HUES48 (cell line): Measurements from ENCODE around the gene SP7.

ENCODE experiments used
- H3K27ac ChIP-seq: one replicate; pipeline ENCODE4 v1.7.0; 2013; ENCODE audit warnings: low read depth, low read length, inconsistent platforms
- H3K27me3 ChIP-seq: 2 replicates; pipeline ENCODE4 v1.6.1; 2013; ENCODE audit warnings: mild to moderate bottlenecking, low read length; ENCODE audit not compliant: control insufficient read depth, insufficient read depth
- H3K36me3 ChIP-seq: 2 replicates; pipeline ENCODE4 v1.6.1; 2013; ENCODE audit warnings: low read length; ENCODE audit not compliant: control insufficient read depth, insufficient read depth
- H3K4me1 ChIP-seq: 2 replicates; pipeline ENCODE4 v1.6.1; 2013; ENCODE audit warnings: mild to moderate bottlenecking, low read length; ENCODE audit not compliant: control insufficient read depth, insufficient read depth
- H3K4me3 ChIP-seq: 2 replicates; pipeline ENCODE4 v1.5.1; 2013; ENCODE audit warnings: mild to moderate bottlenecking, low read depth, low read length
- H3K9ac ChIP-seq: 2 replicates; pipeline ENCODE4 v1.6.1; 2013; ENCODE audit warnings: mild to moderate bottlenecking, low read depth, low read length, moderate library complexity
- H3K9me3 ChIP-seq: 2 replicates; pipeline ENCODE4 v1.6.1; 2013; ENCODE audit warnings: low read length; ENCODE audit not compliant: control insufficient read depth, insufficient read depth

SP7 gene

DNA sequence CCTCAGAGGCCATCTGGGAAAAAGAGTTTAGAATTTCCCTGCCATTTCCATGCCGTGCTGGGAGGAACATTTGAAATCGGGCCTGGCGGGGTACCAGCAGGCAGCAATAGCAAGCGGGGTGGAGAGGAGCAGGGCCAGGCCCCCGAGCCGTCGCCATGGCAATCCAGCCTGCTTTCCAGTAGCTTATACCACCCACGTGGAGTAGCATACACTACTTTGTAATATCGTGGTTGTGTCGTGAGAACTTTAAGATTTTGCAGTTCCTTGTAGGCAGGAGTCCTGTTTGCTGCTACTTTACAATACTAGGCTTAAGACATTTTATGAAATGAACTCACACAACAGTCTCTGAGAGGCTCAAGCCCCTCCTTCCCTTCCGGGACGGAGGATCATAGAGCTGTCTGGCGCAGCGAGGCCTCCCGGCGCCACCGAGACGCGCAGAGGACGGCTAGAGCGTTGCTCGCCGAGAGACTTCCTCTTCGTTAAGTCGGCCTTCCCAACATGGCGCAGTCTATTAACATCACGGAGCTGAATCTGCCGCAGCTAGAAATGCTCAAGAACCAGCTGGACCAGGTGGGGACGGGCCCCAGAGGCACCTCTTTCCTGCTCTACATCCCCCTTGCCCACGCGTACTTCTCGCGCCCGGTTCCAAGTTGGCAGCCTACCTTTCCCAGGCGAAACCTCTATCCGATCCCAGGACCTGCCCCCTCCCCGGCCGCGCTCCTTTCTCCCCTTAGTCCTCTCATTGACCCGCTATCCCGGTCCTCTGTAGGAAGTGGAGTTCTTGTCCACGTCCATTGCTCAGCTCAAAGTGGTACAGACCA is 40.9 kb downstream of the SP7 start, which contains the start of gene PFDN5:
Gene PFDN5, plus strand, starts transcription at position 473 of the 821 bp plus-strand sequence. Its CDS starts 26 bp downstream, at position 499.
- Histone ChIP-seq H3K36me3 (peaks cover 54% of the 10 kb centered on the region), H3K4me3 (peak within 1 kb of the TSS; percentile 98), H3K9me3 (no peaks in the 10 kb centered on the region), H3K27me3 (no peaks in the 10 kb centered on the region), H3K27ac (peak within 1 kb of the TSS; percentile 81), H3K4me1 (peaks cover 8% of the 10 kb centered on the region), H3K9ac (peak within 1 kb of the TSS; percentile 81)

DNA sequence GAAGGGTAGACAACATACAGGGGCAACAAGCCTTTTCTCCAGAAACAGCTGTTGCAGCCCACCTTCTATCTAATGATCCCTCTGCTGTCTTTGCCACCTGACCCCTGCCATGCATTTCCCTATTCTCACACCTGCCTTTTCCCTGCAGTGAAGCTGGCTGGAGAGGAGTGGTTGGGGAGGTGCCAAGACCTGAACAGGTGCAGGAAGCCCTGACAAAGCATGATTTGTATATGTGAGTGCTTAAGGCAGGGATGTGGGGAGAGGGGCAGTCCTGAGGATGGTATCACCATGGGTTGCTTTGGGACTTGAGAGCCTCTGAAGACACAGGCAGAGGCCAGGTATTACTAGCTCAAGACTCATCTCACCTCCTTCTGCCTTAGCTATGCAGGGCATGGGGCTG is 43.7 kb downstream of the SP7 start:
- H3K4me3 ChIP-seq = no peak overlapping the region
- no peak overlapping the region for H3K27ac ChIP-seq
- 0 out of 2 replicates have a peak, but pooled peaks cover 2% of the 10 kb centered on the region for H3K4me1 ChIP-seq
- no peak overlapping the region for H3K9ac ChIP-seq
- H3K36me3 ChIP-seq = peaks cover 66% of the 10 kb centered on the region
- H3K9me3 ChIP-seq = no peaks in the 10 kb centered on the region
- no peaks in the 10 kb centered on the region for H3K27me3 ChIP-seq

DNA sequence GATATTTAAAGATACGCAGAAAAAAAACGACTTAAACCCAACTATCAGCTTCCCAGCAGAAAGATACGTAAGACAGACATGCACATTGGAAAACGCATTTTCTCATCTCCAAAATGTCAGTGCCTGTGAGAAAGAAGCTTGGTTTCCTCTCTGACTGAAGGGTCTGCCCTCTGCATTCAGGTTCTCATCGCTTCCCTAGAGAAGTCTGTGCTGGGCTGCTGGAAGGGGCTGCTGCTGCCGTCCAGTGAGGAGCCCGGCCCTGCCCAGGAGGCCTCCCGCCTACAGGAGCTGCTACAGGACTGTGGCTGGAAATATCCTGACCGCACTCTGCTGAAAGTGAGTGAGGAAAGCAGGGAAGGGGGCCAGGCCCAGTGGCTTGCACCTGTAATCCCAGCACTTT is 45.5 kb downstream of the SP7 start:
- Histone ChIP-seq H3K4me3 (no peak overlapping the region), H3K9me3 (no peaks in the 10 kb centered on the region), H3K36me3 (peaks cover 72% of the 10 kb centered on the region), H3K27me3 (no peaks in the 10 kb centered on the region), H3K9ac (no peak overlapping the region), H3K4me1 (0 out of 2 replicates have a peak, but pooled peaks cover 2% of the 10 kb centered on the region), H3K27ac (no peak overlapping the region)

DNA sequence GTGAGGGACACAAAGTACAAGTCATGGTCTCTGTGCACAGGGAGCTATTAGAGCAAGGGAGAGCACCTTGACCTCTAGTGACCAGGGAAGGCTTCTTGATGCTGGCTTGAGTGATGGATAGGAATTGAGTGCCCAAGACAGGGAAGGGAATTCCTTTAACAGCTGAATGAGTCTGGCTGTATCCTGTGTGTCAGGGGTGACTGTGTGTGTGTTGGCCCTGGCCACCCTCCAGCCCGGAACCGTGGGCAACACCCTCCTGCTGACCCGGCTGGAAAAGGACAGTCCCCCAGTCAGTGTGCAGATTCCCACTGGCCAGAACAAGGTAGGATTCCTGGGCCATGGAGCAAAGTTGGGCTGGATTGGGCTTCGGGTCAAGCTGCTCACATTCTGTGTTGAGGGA is 46.3 kb downstream of the SP7 start:
- H3K9ac ChIP-seq = no peak overlapping the region
- no peaks in the 10 kb centered on the region for H3K27me3 ChIP-seq
- no peak overlapping the region for H3K27ac ChIP-seq
- H3K36me3 ChIP-seq = peaks cover 77% of the 10 kb centered on the region
- no peak overlapping the region for H3K4me3 ChIP-seq
- no peaks in the 10 kb centered on the region for H3K4me1 ChIP-seq
- H3K9me3 ChIP-seq = no peaks in the 10 kb centered on the region

DNA sequence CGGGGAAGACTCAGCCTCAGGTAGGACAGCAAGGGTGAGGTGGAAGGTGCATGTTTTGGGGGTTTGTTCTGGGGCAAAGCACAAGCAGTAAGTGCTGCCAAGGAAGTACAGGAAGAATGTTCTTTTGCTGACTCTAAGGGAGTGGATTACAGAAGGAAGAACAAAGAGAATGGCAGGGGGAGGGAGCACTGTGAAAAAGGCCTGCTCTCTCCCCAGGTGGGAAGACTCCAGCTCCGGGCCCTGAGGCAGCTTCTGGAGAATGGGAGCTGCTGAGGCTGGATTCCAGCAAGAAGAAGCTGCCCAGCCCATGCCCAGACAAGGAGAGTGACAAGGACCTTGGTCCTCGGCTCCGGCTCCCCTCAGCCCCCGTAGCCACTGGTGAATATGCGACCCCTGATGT is 47.8 kb downstream of the SP7 start:
- H3K9ac ChIP-seq = no peak overlapping the region

DNA sequence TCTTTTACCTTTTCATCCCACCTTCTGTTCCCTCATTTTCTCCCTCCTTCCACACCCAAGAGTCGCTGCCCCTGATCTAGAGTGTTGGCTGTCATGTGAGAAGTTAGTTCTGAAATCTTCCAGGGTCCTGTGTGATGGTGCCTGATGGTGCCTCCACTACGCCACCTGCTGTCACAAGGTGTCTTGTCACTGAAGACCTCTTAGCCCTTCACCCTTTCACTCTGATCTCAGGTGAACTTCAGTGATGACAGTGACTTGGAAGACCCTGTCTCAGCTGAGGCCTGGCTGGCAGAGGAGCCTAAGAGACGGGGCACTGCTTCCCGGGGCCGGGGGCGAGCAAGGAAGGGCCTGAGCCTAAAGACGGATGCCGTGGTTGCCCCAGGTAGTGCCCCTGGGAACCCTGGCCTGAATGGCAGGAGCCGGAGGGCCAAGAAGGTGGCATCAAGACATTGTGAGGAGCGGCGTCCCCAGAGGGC is 48.4 kb downstream of the SP7 start:
- Histone ChIP-seq H3K9me3 (no peaks in the 10 kb centered on the region), H3K27me3 (no peaks in the 10 kb centered on the region), H3K36me3 (peaks cover 85% of the 10 kb centered on the region), H3K9ac (no peak overlapping the region), H3K27ac (no peak overlapping the region), H3K4me3 (no peak overlapping the region), H3K4me1 (no peaks in the 10 kb centered on the region)

More for the DNA sequence above, 47.8 kb downstream of the SP7 start:
- Histone ChIP-seq H3K4me3 (no peak overlapping the region), H3K9me3 (no peaks in the 10 kb centered on the region), H3K27ac (no peak overlapping the region), H3K27me3 (no peaks in the 10 kb centered on the region), H3K4me1 (no peaks in the 10 kb centered on the region), H3K36me3 (peaks cover 85% of the 10 kb centered on the region)

DNA sequence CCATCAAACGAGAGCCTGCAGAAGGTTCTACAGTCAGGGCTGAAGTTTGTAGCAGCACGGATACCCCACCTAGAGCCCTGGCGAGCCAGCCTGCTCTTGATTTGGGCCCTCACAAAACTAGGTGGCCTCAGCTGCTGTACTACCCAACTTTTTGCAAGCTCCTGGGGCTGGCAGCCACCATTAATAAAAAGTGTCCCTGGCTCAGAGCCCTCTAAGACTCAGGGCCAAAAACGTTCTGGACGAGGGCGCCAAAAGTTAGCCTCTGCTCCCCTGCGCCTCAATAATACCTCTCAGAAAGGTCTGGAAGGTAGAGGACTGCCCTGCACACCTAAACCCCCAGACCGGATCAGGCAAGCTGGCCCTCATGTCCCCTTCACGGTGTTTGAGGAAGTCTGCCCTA is 49.7 kb downstream of the SP7 start:
- no peak overlapping the region for H3K4me3 ChIP-seq
- no peaks in the 10 kb centered on the region for H3K9me3 ChIP-seq
- H3K9ac ChIP-seq = no peak overlapping the region
- no peaks in the 10 kb centered on the region for H3K4me1 ChIP-seq
- no peaks in the 10 kb centered on the region for H3K27me3 ChIP-seq
- no peak overlapping the region for H3K27ac ChIP-seq
- peaks cover 84% of the 10 kb centered on the region for H3K36me3 ChIP-seq

DNA sequence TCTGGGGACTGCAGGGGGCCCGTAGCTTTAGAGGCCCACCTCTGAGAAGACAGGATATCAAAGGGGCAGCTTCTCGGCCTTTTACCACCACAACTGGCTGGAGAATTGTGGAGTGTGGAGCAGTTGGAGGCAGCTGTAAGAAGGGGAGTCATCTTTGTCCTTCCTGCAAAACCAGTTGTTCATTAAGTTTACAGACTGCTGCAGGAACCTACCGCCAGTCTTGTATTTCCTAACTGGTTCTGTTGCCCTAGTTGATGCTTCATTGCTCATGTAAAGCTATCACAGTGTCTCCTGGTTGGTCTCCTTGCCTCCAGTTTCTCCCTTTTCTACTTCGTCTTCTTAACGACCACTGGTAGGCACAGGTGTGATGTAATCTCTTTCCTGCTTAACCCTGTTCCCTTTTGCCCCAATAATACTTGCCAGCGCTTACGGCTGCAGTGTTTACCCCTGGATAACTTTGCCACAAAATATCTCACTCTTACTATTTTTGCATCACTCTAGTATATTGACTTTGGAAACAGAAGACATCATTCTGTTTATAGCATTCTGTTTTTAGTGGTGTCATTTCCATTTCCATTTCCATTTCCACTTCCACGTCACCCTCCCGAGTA is 56.2 kb downstream of the SP7 start:
- peaks cover 89% of the 10 kb centered on the region for H3K36me3 ChIP-seq
- no peaks in the 10 kb centered on the region for H3K27me3 ChIP-seq
- H3K9me3 ChIP-seq = no peaks in the 10 kb centered on the region
- H3K4me1 ChIP-seq = no peaks in the 10 kb centered on the region
- H3K4me3 ChIP-seq = no peak overlapping the region
- H3K27ac ChIP-seq = no peak overlapping the region
- no peak overlapping the region for H3K9ac ChIP-seq

DNA sequence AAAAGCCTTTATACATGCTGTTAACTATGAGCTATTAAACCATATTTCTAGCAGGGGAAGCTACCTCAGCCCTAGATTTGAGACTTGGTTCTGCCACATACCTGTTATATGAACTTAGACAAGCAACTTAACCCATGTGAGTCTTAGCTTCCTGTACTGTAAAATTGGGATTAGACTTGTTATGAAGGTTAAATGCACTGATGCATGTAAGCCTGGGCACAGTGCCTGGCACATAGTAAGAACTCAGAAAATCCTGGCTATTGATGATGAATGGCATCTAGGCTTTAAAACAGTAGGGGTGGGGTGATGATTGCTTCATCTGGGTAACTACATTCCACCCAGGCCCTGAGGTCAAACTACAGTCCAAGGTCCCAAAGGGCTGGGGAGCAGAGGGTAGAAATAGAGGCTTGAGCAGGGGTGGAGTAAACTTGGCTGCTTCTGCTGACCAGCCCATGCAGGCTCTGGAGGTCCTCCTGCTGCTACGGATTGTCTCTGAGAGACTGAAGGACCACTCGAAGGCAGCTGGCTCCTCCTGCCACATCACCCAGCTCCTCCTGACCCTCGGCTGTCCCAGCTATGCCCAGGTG is 56.8 kb downstream of the SP7 start:
- Histone ChIP-seq H3K36me3 (peaks cover 90% of the 10 kb centered on the region), H3K9me3 (no peaks in the 10 kb centered on the region), H3K4me3 (no peak overlapping the region), H3K9ac (no peak overlapping the region), H3K27ac (no peak overlapping the region), H3K4me1 (no peaks in the 10 kb centered on the region), H3K27me3 (no peaks in the 10 kb centered on the region)

DNA sequence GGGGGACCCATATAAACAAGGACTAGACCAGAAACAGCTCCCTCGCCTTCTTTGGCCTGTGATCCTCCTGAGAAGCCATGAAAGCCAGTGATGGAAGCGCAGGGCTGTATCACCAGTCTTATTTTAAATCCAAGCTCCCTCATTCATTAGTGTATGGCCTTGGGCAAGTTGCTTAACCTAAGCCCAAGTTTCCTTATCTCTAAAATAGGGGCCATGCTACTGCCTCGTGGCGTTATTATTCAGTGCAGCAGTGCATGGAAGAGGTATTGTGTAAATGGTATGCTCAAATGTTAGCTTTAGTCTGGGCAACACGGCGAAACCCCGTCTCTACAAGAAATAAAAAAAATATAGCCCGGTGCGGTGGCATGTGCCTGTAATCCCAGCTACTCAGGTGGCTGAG is 58.2 kb downstream of the SP7 start:
- no peaks in the 10 kb centered on the region for H3K4me1 ChIP-seq
- H3K27me3 ChIP-seq = no peaks in the 10 kb centered on the region
- peaks cover 81% of the 10 kb centered on the region for H3K36me3 ChIP-seq
- H3K4me3 ChIP-seq = no peak overlapping the region
- no peak overlapping the region for H3K27ac ChIP-seq
- H3K9me3 ChIP-seq = no peaks in the 10 kb centered on the region
- H3K9ac ChIP-seq = no peak overlapping the region
